ENCODE measurements around the gene A2M.

Gene A2M

GRCh38 chr12:9124383-9125031 lies 8.8 kb upstream of the A2M start:
- intact Hi-C loops (cut with DNase I) = no loop called here
- no peak for DNase-seq

GRCh38 chr12:9123781-9124382 lies 8.2 kb upstream of the A2M start:
- intact Hi-C loops (cut with DNase I) = no loop called here
- DNase-seq = no peak

- intact Hi-C loops (cut with DNase I) = no loop called here
Observed at GRCh38 chr12:9122091-9122609, 6.4 kb upstream of the A2M start.

GRCh38 chr12:9120487-9121184 lies 4.9 kb upstream of the A2M start:
- intact Hi-C loops (cut with DNase I) = no loop called here

More at GRCh38 chr12:9122091-9122609, 6.4 kb upstream of the A2M start:
- no peak for DNase-seq

GRCh38 chr12:9118158-9118557 lies 2.4 kb upstream of the A2M start:
- intact Hi-C loops (cut with DNase I) = no loop called here
- peak in 20 of 42 donors; percentile 10 to 61 (median 31) for DNase-seq

More at GRCh38 chr12:9120487-9121184, 4.9 kb upstream of the A2M start:
- DNase-seq = no peak

- intact Hi-C loops (cut with DNase I) = no loop called here
- no peak for DNase-seq
Observed at GRCh38 chr12:9114946-9115345, 773 bp downstream of the A2M start.

- intact Hi-C loops (cut with DNase I) = no loop called here
Observed at GRCh38 chr12:9113987-9114309, 1.8 kb downstream of the A2M start.

GRCh38 chr12:9113296-9113986 lies 2.3 kb downstream of the A2M start:
- no peak for DNase-seq
- intact Hi-C loops (cut with DNase I) = no loop called here

More at GRCh38 chr12:9113987-9114309, 1.8 kb downstream of the A2M start:
- no peak for DNase-seq

- intact Hi-C loops (cut with DNase I) = no loop called here
Observed at GRCh38 chr12:9112076-9112853, 3.5 kb downstream of the A2M start.

GRCh38 chr12:9111525-9111924 lies 4.2 kb downstream of the A2M start:
- DNase-seq = no peak
- intact Hi-C loops (cut with DNase I) = no loop called here

More at GRCh38 chr12:9112076-9112853, 3.5 kb downstream of the A2M start:
- no peak for DNase-seq

GRCh38 chr12:9109737-9110491 lies 5.8 kb downstream of the A2M start:
- DNase-seq = no peak
- intact Hi-C loops (cut with DNase I) = no loop called here

- intact Hi-C loops (cut with DNase I) = no loop called here
- DNase-seq = no peak
Observed at GRCh38 chr12:9109213-9109522, 6.6 kb downstream of the A2M start.

- no peak for DNase-seq
- intact Hi-C loops (cut with DNase I) = no loop called here
Observed at GRCh38 chr12:9108504-9109212, 7.1 kb downstream of the A2M start.

GRCh38 chr12:9107542-9107873 lies 8.2 kb downstream of the A2M start:
- no peak for DNase-seq
- intact Hi-C loops (cut with DNase I) = no loop called here

- no peak for DNase-seq
- intact Hi-C loops (cut with DNase I) = no loop called here
Observed at GRCh38 chr12:9106610-9107541, 8.8 kb downstream of the A2M start.

GRCh38 chr12:9106067-9106466 lies 9.7 kb downstream of the A2M start:
- no peak for DNase-seq
- intact Hi-C loops (cut with DNase I) = no loop called here

All from head of caudate nucleus (tissue), 42 donors.